HEK293 (cell line): ENCODE data around the gene VIT.

Experiments
- CTCF ChIA-PET: fragments of 350-600 bp; formaldehyde crosslinking; extraction: SDS; loops from one replicate; lab custom pipeline; 2021; ENCODE audit warnings: antibody characterized with exemption; lab: Yijun Ruan, JAX
- POLR2A ChIA-PET: fragments of 300-600 bp; formaldehyde crosslinking; extraction: SDS; loops from one replicate; lab custom pipeline; 2020; ENCODE audit warnings: antibody characterized with exemption, inconsistent platforms; lab: Yijun Ruan, JAX
- H3K27ac ChIP-seq: fragments of 200-500 bp; sonication (Bioruptor generic); 2 replicates; pipeline ENCODE4 v1.5.1; 2014; ENCODE audit warnings: low read depth, low read length, control low read depth, inconsistent platforms; ENCODE audit errors: extremely low read depth
- H3K36me3 ChIP-seq, 2 experiments: fragments of 200-500 bp in 1 of 2; sonication (Bioruptor generic) in 1 of 2; 1 replicate in 1 of 2; 2 replicates in 1 of 2; pipeline ENCODE4 v1.5.1; 2014 to 2017; ENCODE audit warnings: inconsistent platforms in 2 of 2, low read length in 2 of 2; ENCODE audit not compliant: control insufficient read depth in 2 of 2, insufficient read depth in 1 of 2
- H3K4me1 ChIP-seq: fragments of 200-500 bp; sonication (Bioruptor generic); 2 replicates; pipeline ENCODE4 v1.5.1; 2014; ENCODE audit warnings: mild to moderate bottlenecking, low read length, inconsistent platforms; ENCODE audit not compliant: control insufficient read depth, insufficient read depth
- H3K4me3 ChIP-seq: 2 replicates; pipeline ENCODE4 v1.5.1; 2011; ENCODE audit warnings: low read depth, mild to moderate bottlenecking, control low read depth, low read length, moderate library complexity
- H3K9me3 ChIP-seq: fragments of 200-500 bp; sonication (Bioruptor generic); 2 replicates; pipeline ENCODE4 v1.5.1; 2014; ENCODE audit warnings: low read depth, low read length, inconsistent platforms; ENCODE audit not compliant: control insufficient read depth, insufficient read depth
- BCL6B ChIP-seq: fragments of 450-650 bp; formaldehyde crosslinking; IDR thresholded peaks from 2 replicates; pipeline ENCODE4 v1.5.1; 2017; ENCODE audit warnings: missing biosample characterization, missing genetic modification characterization
- CTCF ChIP-seq: fragments of 450-650 bp; formaldehyde crosslinking; IDR thresholded peaks from 2 replicates; pipeline ENCODE4 v1.5.1; 2016; ENCODE audit warnings: missing biosample characterization, missing genetic modification characterization
- IKZF3 ChIP-seq: fragments of 450-650 bp; IDR thresholded peaks from 2 replicates; pipeline ENCODE4 v1.5.0; 2018; ENCODE audit warnings: missing biosample characterization, mild to moderate bottlenecking, missing genetic modification characterization, moderate library complexity
- PRDM1 ChIP-seq: fragments of 450-650 bp; formaldehyde crosslinking; IDR thresholded peaks from 2 replicates; pipeline ENCODE4; 2016; ENCODE audit warnings: missing biosample characterization, missing genetic modification characterization
- REST ChIP-seq: fragments of 450-650 bp; formaldehyde crosslinking; IDR thresholded peaks from 2 replicates; pipeline ENCODE4 v1.5.1; 2016; ENCODE audit warnings: missing biosample characterization, missing genetic modification characterization
- SETDB1 ChIP-seq: IDR thresholded peaks from one replicate; pipeline ENCODE4 v1.6.1; 2017; ENCODE audit warnings: mild to moderate bottlenecking, low read length, moderate library complexity, mixed read lengths; ENCODE audit not compliant: insufficient read length
- ZBTB6 ChIP-seq: fragments of 450-650 bp; formaldehyde crosslinking; IDR thresholded peaks from 2 replicates; pipeline ENCODE4 v1.5.1; 2017; ENCODE audit warnings: missing biosample characterization, missing genetic modification characterization
- ZNF169 ChIP-seq: fragments of 450-650 bp; formaldehyde crosslinking; IDR thresholded peaks from 2 replicates; pipeline ENCODE4 v1.5.1; 2016; ENCODE audit warnings: missing biosample characterization, missing genetic modification characterization
- ZNF214 ChIP-seq: fragments of 450-650 bp; formaldehyde crosslinking; IDR thresholded peaks from 2 replicates; pipeline ENCODE4 v1.5.1; 2017; ENCODE audit warnings: missing biosample characterization, mild to moderate bottlenecking, missing genetic modification characterization, borderline replicate concordance
- ZNF362 ChIP-seq: fragments of 450-650 bp; formaldehyde crosslinking; IDR thresholded peaks from 2 replicates; pipeline ENCODE4 v1.5.1; 2016; ENCODE audit warnings: missing biosample characterization, missing genetic modification characterization
- ZNF423 ChIP-seq: fragments of 450-650 bp; formaldehyde crosslinking; IDR thresholded peaks from 2 replicates; pipeline ENCODE4 v1.5.1; 2016; ENCODE audit warnings: missing biosample characterization, missing genetic modification characterization
- ZNF529 ChIP-seq: fragments of 450-650 bp; formaldehyde crosslinking; IDR thresholded peaks from 2 replicates; pipeline ENCODE4 v1.5.1; 2017; ENCODE audit warnings: missing genetic modification characterization, missing biosample characterization; ENCODE audit not compliant: insufficient replicate concordance
- ZNF658 ChIP-seq: fragments of 450-650 bp; formaldehyde crosslinking; IDR thresholded peaks from 2 replicates; pipeline ENCODE4; 2016; ENCODE audit warnings: missing biosample characterization, missing genetic modification characterization
- ZNF677 ChIP-seq: fragments of 450-650 bp; IDR thresholded peaks from 2 replicates; pipeline ENCODE4 v1.5.0; 2018; ENCODE audit warnings: missing biosample characterization, mild to moderate bottlenecking, missing genetic modification characterization, moderate library complexity
- ZNF701 ChIP-seq: fragments of 450-650 bp; formaldehyde crosslinking; IDR thresholded peaks from 2 replicates; pipeline ENCODE4 v1.5.1; 2016; ENCODE audit warnings: missing biosample characterization, missing genetic modification characterization
- ZNF707 ChIP-seq: fragments of 450-650 bp; formaldehyde crosslinking; IDR thresholded peaks from 2 replicates; pipeline ENCODE4 v1.5.1; 2016; ENCODE audit warnings: missing biosample characterization, missing genetic modification characterization
- ZSCAN18 ChIP-seq: fragments of 450-650 bp; formaldehyde crosslinking; IDR thresholded peaks from 2 replicates; pipeline ENCODE4 v1.5.1; 2016; ENCODE audit warnings: missing biosample characterization, missing genetic modification characterization

Gene VIT

GRCh38 chr2:36706021-36706876, 9.7 kb downstream of the VIT start:
- no peaks in the 10 kb centered on the region for H3K9me3 ChIP-seq
- peaks cover 2% of the 10 kb centered on the region; the same call in 1 of the 2 replicates for H3K4me1 ChIP-seq
- H3K4me3 ChIP-seq = no peak overlapping the region
- H3K36me3 ChIP-seq = no peaks in the 10 kb centered on the region
- no peak overlapping the region for H3K27ac ChIP-seq
- ChIA-PET POLR2A (no interaction called here), CTCF (no interaction called here)
- TF ChIP-seq ZNF677 (no peak), ZNF701 (tag by site-specific recombination) (no peak), ZNF214 (tag by site-specific recombination) (no peak), SETDB1 (no peak), PRDM1 (no peak), ZNF362 (tag by site-specific recombination) (no peak), CTCF (tag by site-specific recombination) (no peak), ZNF169 (no peak), IKZF3 (tag by site-specific recombination) (no peak), ZSCAN18 (tag by site-specific recombination) (no peak), ZNF423 (tag by site-specific recombination) (no peak), REST (tag by site-specific recombination) (no peak), ZNF707 (tag by site-specific recombination) (no peak), ZNF658 (tag by site-specific recombination) (no peak), ZBTB6 (tag by site-specific recombination) (no peak), BCL6B (tag by site-specific recombination) (no peak), ZNF529 (no peak)
